Suppressor macrophage (primary cell): Measurements from ENCODE around the gene TBC1D4.

ENCODE experiments used
- DNase-seq, 4 experiments: peaks; one replicate each; pipeline ENCODE4 v3.0.0-alpha.2; 2020 to 2022

Gene TBC1D4

GRCh38 chr13:75383064-75383715 is 98.8 kb downstream of the TBC1D4 start:
- DNase-seq = no peak

GRCh38 chr13:75378301-75378700 is 103.7 kb downstream of the TBC1D4 start:
- DNase-seq = no peak

- DNase-seq = no peak
These were observed 105.1 kb downstream of the TBC1D4 start for GRCh38 chr13:75376792-75377402.

GRCh38 chr13:75375329-75375728 is 106.6 kb downstream of the TBC1D4 start:
- no peak for DNase-seq

- no peak for DNase-seq
These were observed 108.0 kb downstream of the TBC1D4 start for GRCh38 chr13:75373988-75374387.

- DNase-seq = no peak
These were observed 108.8 kb downstream of the TBC1D4 start for GRCh38 chr13:75372923-75373841.

GRCh38 chr13:75372517-75372916 is 109.5 kb downstream of the TBC1D4 start:
- DNase-seq = peak; percentile 49 to 81 (median 59)

- no peak for DNase-seq
These were observed 110.8 kb downstream of the TBC1D4 start for GRCh38 chr13:75371203-75371602.

GRCh38 chr13:75370774-75371173 is 111.2 kb downstream of the TBC1D4 start:
- DNase-seq = no peak

GRCh38 chr13:75369981-75370380 is 112.0 kb downstream of the TBC1D4 start:
- no peak for DNase-seq

GRCh38 chr13:75368167-75368566 is 113.8 kb downstream of the TBC1D4 start:
- DNase-seq = no peak

- DNase-seq = no peak
These were observed 115.3 kb downstream of the TBC1D4 start for GRCh38 chr13:75366380-75367280.

GRCh38 chr13:75365724-75366173 is 116.2 kb downstream of the TBC1D4 start:
- DNase-seq = peak; percentile 18 to 68 (median 48)

- DNase-seq = no peak
These were observed 117.7 kb downstream of the TBC1D4 start for GRCh38 chr13:75364131-75364713.

GRCh38 chr13:75363371-75363770 is 118.6 kb downstream of the TBC1D4 start:
- no peak for DNase-seq

GRCh38 chr13:75362026-75362425 is 119.9 kb downstream of the TBC1D4 start:
- no peak for DNase-seq

GRCh38 chr13:75360170-75360569 is 121.8 kb downstream of the TBC1D4 start:
- no peak for DNase-seq

GRCh38 chr13:75359266-75359665 is 122.7 kb downstream of the TBC1D4 start:
- DNase-seq = no peak

GRCh38 chr13:75357576-75358289 is 124.2 kb downstream of the TBC1D4 start:
- DNase-seq = peak; percentile 30 to 59 (median 55)

GRCh38 chr13:75356421-75356820 is 125.5 kb downstream of the TBC1D4 start:
- DNase-seq = no peak

GRCh38 chr13:75355609-75356008 is 126.4 kb downstream of the TBC1D4 start:
- no peak for DNase-seq
